NCI-H146 treated with DMSO at 0.1 percent for 48 hours (cell line): Measurements from ENCODE around the gene WDR20.
A peak's percentile ranks its signal among the peaks of the same experiment; 100 is the strongest.
"Not testable (repeated sequence)": the region's sequence is repeated elsewhere in the genome, so short reads cannot be mapped to it uniquely, and the experiment has no call there.

Experiments used
- DNase-seq: peaks from one replicate; lab custom pipeline; 2025; ENCODE audit not compliant: unreplicated experiment; lab: John Stamatoyannopoulos, UW

WDR20 gene

GRCh38 chr14:102139286-102140026, at the start of gene WDR20:
Gene WDR20, plus strand, starts transcription at chr14:102139897. Its CDS starts 27 bp downstream, at chr14:102139924.
- DNase-seq = peak; percentile 85

GRCh38 chr14:102090713-102091112, 49.0 kb upstream of the WDR20 start:
- DNase-seq = no peak

GRCh38 chr14:102092806-102093205, 46.9 kb upstream of the WDR20 start:
- no peak for DNase-seq

- no peak for DNase-seq
These were observed 45.6 kb upstream of the WDR20 start for GRCh38 chr14:102094101-102094500.

GRCh38 chr14:102095231-102095870, 44.3 kb upstream of the WDR20 start:
- DNase-seq = no peak

GRCh38 chr14:102095871-102096568, 43.7 kb upstream of the WDR20 start:
- DNase-seq = no peak

GRCh38 chr14:102096569-102097188, 43.0 kb upstream of the WDR20 start:
- DNase-seq = peak; percentile 5

GRCh38 chr14:102097441-102098135, 42.1 kb upstream of the WDR20 start:
- DNase-seq = no peak

GRCh38 chr14:102103062-102103695, 36.5 kb upstream of the WDR20 start:
- no peak for DNase-seq

GRCh38 chr14:102105369-102105768, 34.3 kb upstream of the WDR20 start:
- DNase-seq = no peak

- DNase-seq = not testable (repeated sequence)
These were observed 30.4 kb upstream of the WDR20 start for GRCh38 chr14:102109332-102109731.

GRCh38 chr14:102111101-102111500, 28.6 kb upstream of the WDR20 start:
- DNase-seq = no peak

GRCh38 chr14:102116361-102117180, 23.1 kb upstream of the WDR20 start:
- no peak for DNase-seq

GRCh38 chr14:102117852-102118251, 21.8 kb upstream of the WDR20 start:
- DNase-seq = no peak

- no peak for DNase-seq
These were observed 18.8 kb upstream of the WDR20 start for GRCh38 chr14:102120888-102121287.

GRCh38 chr14:102121567-102121966, 18.1 kb upstream of the WDR20 start:
- DNase-seq = no peak

- DNase-seq = no peak
These were observed 15.3 kb upstream of the WDR20 start for GRCh38 chr14:102124419-102124818.

- no peak for DNase-seq
These were observed 14.2 kb upstream of the WDR20 start for GRCh38 chr14:102125546-102125945.

- DNase-seq = no peak
These were observed 12.8 kb upstream of the WDR20 start for GRCh38 chr14:102126807-102127455.
